AG09319 (cell line): ENCODE results near the gene ABCB9.

Source experiments
- DNase-seq: peaks from one replicate; pipeline ENCODE4 v3.0.0-alpha.2; 2010; ENCODE audit warnings: low read depth; ENCODE audit errors: extremely low read depth
- CTCF ChIP-seq: IDR thresholded peaks from 2 replicates; pipeline ENCODE4 v1.5.1; 2011; ENCODE audit warnings: low read depth, mild to moderate bottlenecking, inconsistent platforms, low read length, moderate library complexity

Gene ABCB9

GRCh38 chr12:122975790-122976647, 9.8 kb upstream of the ABCB9 start:
- no peak for TF ChIP-seq CTCF
- no peak for DNase-seq

GRCh38 chr12:122974892-122975789, 8.9 kb upstream of the ABCB9 start, which contains the start of gene OGFOD2:
TSS of gene OGFOD2 (plus strand) at chr12:122975244. CDS start at chr12:122975252, 8 bp downstream.
- TF ChIP-seq CTCF: no peak
- peak; percentile 65 for DNase-seq

- DNase-seq: peak; percentile 93
- no peak for TF ChIP-seq CTCF
These were observed 8.1 kb upstream of the ABCB9 start for GRCh38 chr12:122974274-122974891.

GRCh38 chr12:122969676-122970075, 3.4 kb upstream of the ABCB9 start:
- no peak for TF ChIP-seq CTCF
- DNase-seq: no peak

GRCh38 chr12:122968104-122968503, 1.8 kb upstream of the ABCB9 start:
- DNase-seq: no peak
- no peak for TF ChIP-seq CTCF

GRCh38 chr12:122966743-122967550, 684 bp upstream of the ABCB9 start:
- TF ChIP-seq CTCF: no peak
- DNase-seq: no peak
